Spleen (tissue), 11 donors: ENCODE results near the gene DUS1L. TPM values are rescaled to one million over a fixed set of nuclear protein-coding genes. Genes with fewer than 3 reads are reported as not detected.
A peak's percentile ranks its signal among the peaks of the same experiment; 100 is the strongest.

Experiments
- DNase-seq: peaks from one replicate; pipeline ENCODE4 v3.0.0-alpha.2; 2020
- H3K27ac ChIP-seq, 8 donors: fragments of 200-600 bp; sonication (generic) in 7 of 8; 1 replicate in 4 of 8; 2 replicates in 4 of 8; pipeline versions ENCODE4 v1.5.0 to v1.8.0; 2016 to 2021; ENCODE audit warnings: inconsistent platforms in 4 of 8, mild to moderate bottlenecking in 4 of 8, moderate library complexity in 1 of 8
- H3K27me3 ChIP-seq, 7 donors: fragments of 200-600 bp; sonication (generic) in 6 of 7; replicated peaks in 1 of 7; 1 replicate in 4 of 7; 2 replicates in 3 of 7; pipeline versions ENCODE4 v1.5.0 to v1.8.0; 2016 to 2021; ENCODE audit warnings: inconsistent platforms in 3 of 7, mild to moderate bottlenecking in 1 of 7
- H3K36me3 ChIP-seq, 6 donors: fragments of 200-600 bp; sonication (generic) in 5 of 6; 1 replicate in 4 of 6; 2 replicates in 2 of 6; pipeline versions ENCODE4 v1.5.0 to v1.8.0; 2016 to 2021; ENCODE audit warnings: inconsistent platforms in 2 of 6
- H3K4me1 ChIP-seq, 6 donors: fragments of 200-600 bp; sonication (generic) in 5 of 6; 1 replicate in 3 of 6; 2 replicates in 3 of 6; pipeline versions ENCODE4 v1.5.0 to v1.8.0; 2016 to 2021; ENCODE audit warnings: inconsistent platforms in 3 of 6
- H3K4me3 ChIP-seq, 8 donors: fragments of 200-600 bp; sonication (generic) in 7 of 8; 1 replicate in 4 of 8; 2 replicates in 4 of 8; pipeline versions ENCODE4 v1.5.0 to v1.8.0; 2016 to 2021; ENCODE audit warnings: inconsistent platforms in 4 of 8, mild to moderate bottlenecking in 4 of 8, moderate library complexity in 2 of 8
- H3K9me3 ChIP-seq, 8 donors: fragments of 200-600 bp; sonication (generic) in 7 of 8; 1 replicate in 4 of 8; 2 replicates in 4 of 8; pipeline versions ENCODE4 v1.5.0 to v1.8.0; 2016 to 2021; ENCODE audit warnings: inconsistent platforms in 4 of 8
- CTCF ChIP-seq, 11 experiments: fragments of 200-600 bp in 7 of 11; fragments of 450-650 bp in 4 of 11; sonication (generic) in 4 of 11; IDR thresholded peaks in 8 of 11; conservative IDR thresholded peaks in 3 of 11; 1 replicate in 7 of 11; 2 replicates in 4 of 11; pipeline versions ENCODE4 v1.4.0 to v1.8.0; 2016 to 2021; ENCODE audit warnings: antibody characterized with exemption in 11 of 11, inconsistent platforms in 4 of 11, mild to moderate bottlenecking in 1 of 11
- POLR2A ChIP-seq, 3 donors: fragments of 450-650 bp; IDR thresholded peaks; one replicate each; pipeline ENCODE4 v1.5.1; 2017; ENCODE audit warnings: antibody characterized with exemption in 3 of 3, mild to moderate bottlenecking in 1 of 3
- POLR2AphosphoS5 ChIP-seq, 3 donors: sonication (generic); formaldehyde crosslinking; IDR thresholded peaks; one replicate each; pipeline ENCODE4 v1.5.1; 2017; ENCODE audit warnings: antibody characterized with exemption in 3 of 3
- WGBS, 5 donors: extraction: QIAGEN DNeasy Blood & Tissue Kit in 3 of 5; methylation state at CpG; one replicate each; pipeline versions ENCODE4 v1.1.5 to v1.1.7; 2013 to 2018; 5-methylcytosine and 5-hydroxymethylcytosine counted together
- intact Hi-C: fragments of 100-400 bp; cut with DNase I; formaldehyde crosslinking; loops from one replicate; pipeline ENCODE4 v1.15.0; 2023; ENCODE audit warnings: low total_unique reads
- polyA plus RNA-seq, 3 donors: library from polyadenylated mRNA; stranded (reverse); fragments of 200-250 nt; gene quantifications; one replicate each; pipeline ENCODE4 v1.2.1, GENCODE V29; 2013
- total RNA-seq, 7 donors: library from RNA; depleted of rRNA in 3 of 7; stranded (reverse); fragments of >200 nt in 3 of 7; fragmentation: NEBNext Ultra II Directional in 4 of 7; extraction: Animal tissue kit (Norgen Biotek cat#: 25700) in 4 of 7; gene quantifications; one replicate each; pipeline versions ENCODE4 v1.1.0 to v1.2.1, GENCODE V29; 2016 to 2021
- donor health status: healthy with polysubstance abuse.
- donor health status: DM: no; HTN: no; CAD: no; lungs with moderate emphysema.
- donor health status: DM: no; HTN: no; CAD: no.
- donor health status: Bipolar disorder and iron deficiency.
- donor health status: healthy.
- donor health status: DM: no; HTN: no; CAD: no.
- donor health status: DM: yes; HTN: yes; CAD: no.

The DUS1L gene
- total and polyA plus RNA-seq, 10 donors, result 76.4 to 174 (median 103) TPM

GRCh38 chr17:82092628-82092994 is 27.0 kb upstream of the DUS1L start:
- 96 to 100% (median 98%) methylated on average over 1 to 20 of the region's 20 CpGs for WGBS, 5 donors
- Histone ChIP-seq H3K36me3 (peaks cover 0 to 86% (median 74%) of the 10 kb centered on the region in 6 donors), H3K4me1 (peaks cover 9 to 23% (median 18%) of the 10 kb centered on the region in 6 donors), H3K4me3 (no peak overlapping the region), H3K27me3 (no peaks in the 10 kb centered on the region), H3K9me3 (no peaks in the 10 kb centered on the region), H3K27ac (no peak overlapping the region)
- DNase-seq, result peak; percentile 67
- intact Hi-C loops, result no loop called here
- TF ChIP-seq POLR2AphosphoS5 (IDR thresholded peaks at IDR 0.05) (no peak), CTCF (IDR thresholded peaks at IDR 0.05 in 8 of 11, conservative IDR thresholded peaks at IDR 0.05 in 3 of 11) (no peak), POLR2A (IDR thresholded peaks at IDR 0.05) (no peak)

DNA sequence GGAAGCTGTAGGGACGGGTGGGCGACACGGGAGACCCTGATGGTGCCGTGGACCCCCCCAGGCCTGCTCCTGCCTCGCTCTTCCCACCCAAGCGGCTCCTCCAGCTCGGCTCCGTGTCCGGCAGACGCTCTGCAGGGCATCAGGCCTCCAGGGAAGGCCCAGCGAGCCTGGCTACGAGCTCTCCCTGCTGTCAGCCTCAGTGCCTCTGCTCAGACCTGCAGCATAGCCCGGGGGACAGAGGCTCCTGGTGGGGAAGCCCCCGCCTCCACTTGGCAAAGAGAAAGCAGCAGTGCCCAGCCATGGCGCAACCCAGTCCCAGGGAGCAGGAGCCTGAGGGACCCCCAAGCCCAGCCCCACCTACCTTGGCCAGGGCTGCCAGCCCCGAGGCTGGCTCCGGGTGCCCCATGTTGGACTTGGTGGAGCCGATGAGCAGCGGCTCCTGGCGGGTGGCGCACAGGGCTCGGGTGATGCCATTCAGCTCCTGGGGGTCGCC is 26.5 kb upstream of the DUS1L start:
- H3K9me3 ChIP-seq, result no peaks in the 10 kb centered on the region
- H3K36me3 ChIP-seq, result peaks cover 0 to 91% (median 79%) of the 10 kb centered on the region in 6 donors
- intact Hi-C loops, result no loop called here
- TF ChIP-seq CTCF (IDR thresholded peaks at IDR 0.05 in 8 of 11, conservative IDR thresholded peaks at IDR 0.05 in 3 of 11) (no peak), POLR2A (IDR thresholded peaks at IDR 0.05) (no peak), POLR2AphosphoS5 (IDR thresholded peaks at IDR 0.05) (no peak)
- H3K27ac ChIP-seq, result no peak overlapping the region
- H3K27me3 ChIP-seq, result no peaks in the 10 kb centered on the region
- WGBS, 5 donors, result 91 to 96% (median 94%) methylated on average over 5 to 23 of the region's 23 CpGs
- peaks cover 9 to 19% (median 14%) of the 10 kb centered on the region in 6 donors for H3K4me1 ChIP-seq
- peak; percentile 72 for DNase-seq
- no peak overlapping the region for H3K4me3 ChIP-seq

- Histone ChIP-seq H3K9me3 (no peaks in the 10 kb centered on the region), H3K4me1 (peaks cover 2 to 12% (median 7%) of the 10 kb centered on the region in 6 donors), H3K36me3 (peaks cover 0 to 97% (median 85%) of the 10 kb centered on the region in 6 donors), H3K4me3 (no peak overlapping the region), H3K27me3 (no peaks in the 10 kb centered on the region), H3K27ac (no peak overlapping the region)
- intact Hi-C loops, result no loop called here
- TF ChIP-seq POLR2AphosphoS5 (IDR thresholded peaks at IDR 0.05), result no peak
- TF ChIP-seq CTCF (IDR thresholded peaks at IDR 0.05 in 8 of 11, conservative IDR thresholded peaks at IDR 0.05 in 3 of 11), result no peak
- TF ChIP-seq POLR2A (IDR thresholded peaks at IDR 0.05), result no peak
- no peak for DNase-seq
- 93 to 99% (median 97%) methylated on average over 18 to 37 of the region's 37 CpGs for WGBS, 5 donors
Observed at GRCh38 chr17:82091264-82092066, 25.9 kb upstream of the DUS1L start.

DNA sequence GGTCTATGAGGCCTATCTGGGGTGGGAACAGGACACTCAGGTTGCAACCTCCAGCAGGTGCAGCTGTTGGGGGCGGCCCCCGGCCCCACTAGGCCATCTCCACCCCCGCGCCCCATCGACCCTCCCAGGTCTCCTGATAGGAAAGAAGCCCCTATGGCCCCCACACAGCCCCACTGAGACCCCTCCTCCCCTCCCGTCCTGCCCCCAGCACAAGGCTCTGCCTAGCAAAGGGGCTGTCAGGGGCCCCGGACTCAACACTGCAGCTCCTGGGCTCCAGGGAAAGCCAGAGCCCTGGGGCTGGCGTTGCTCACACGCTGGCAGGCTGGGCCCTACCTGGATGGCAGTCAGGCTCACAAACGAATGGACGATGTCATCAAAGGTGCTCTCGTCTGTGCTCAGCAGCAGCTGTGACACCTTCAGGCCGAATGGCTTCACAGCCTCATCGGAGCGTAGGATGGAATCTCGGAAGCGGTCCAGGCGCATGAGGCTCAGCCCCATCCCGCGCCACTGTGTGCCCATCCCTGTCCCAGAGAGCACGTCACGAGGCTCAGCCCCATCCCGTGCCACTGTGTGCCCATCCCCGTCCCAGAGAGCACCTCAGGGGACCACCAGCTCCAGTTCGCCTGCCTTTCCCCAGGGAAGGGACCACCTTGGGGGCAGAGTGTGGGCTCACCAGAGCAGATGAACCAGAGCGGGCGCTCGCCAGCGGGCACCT is 25.1 kb upstream of the DUS1L start:
- Histone ChIP-seq H3K27ac (no peak overlapping the region), H3K4me1 (peaks cover 0 to 7% (median under 1%) of the 10 kb centered on the region in 6 donors), H3K4me3 (no peak overlapping the region), H3K27me3 (no peaks in the 10 kb centered on the region), H3K9me3 (no peaks in the 10 kb centered on the region), H3K36me3 (peaks cover 0 to 100% (median 93%) of the 10 kb centered on the region in 6 donors)
- WGBS, 5 donors, result 89 to 97% (median 94%) methylated on average over 12 to 29 of the region's 29 CpGs
- DNase-seq, result no peak
- intact Hi-C loops, result no loop called here
- TF ChIP-seq CTCF (IDR thresholded peaks at IDR 0.05 in 8 of 11, conservative IDR thresholded peaks at IDR 0.05 in 3 of 11) (no peak), POLR2A (IDR thresholded peaks at IDR 0.05) (no peak)
